GM23338 (cell line): ENCODE measurements around the gene APOBEC3F. TPM values are rescaled to one million over a fixed set of nuclear protein-coding genes. Genes with fewer than 3 reads are reported as not detected.

Experiments used
- ATAC-seq: fragments of 200-7000 bp; cut with Tn5 transposase; 3 replicates; pipeline ENCODE4 v1.9.1; 2020
- DNase-seq: peaks from one replicate; pipeline ENCODE4 v3.0.0-alpha.2; 2015; ENCODE audit warnings: low spot score
- H2AFZ ChIP-seq: fragments of 200-600 bp; sonication (generic); 2 replicates; pipeline ENCODE4 v1.8.0; 2016; ENCODE audit warnings: antibody characterized with exemption, mild to moderate bottlenecking, moderate library complexity
- H3F3A ChIP-seq: fragments of 200-600 bp; sonication (generic); replicated peaks from 2 replicates; pipeline ENCODE4 v1.8.0; 2017; ENCODE audit warnings: antibody characterized with exemption, mixed run types, low read depth
- H3K27ac ChIP-seq: fragments of 200-600 bp; sonication (generic); 2 replicates; pipeline ENCODE4 v1.6.1; 2016; ENCODE audit warnings: low read depth
- H3K27me3 ChIP-seq: fragments of 200-600 bp; sonication (generic); 2 replicates; pipeline ENCODE4 v1.8.0; 2016; ENCODE audit warnings: mild to moderate bottlenecking, mixed run types, moderate library complexity; ENCODE audit not compliant: insufficient read depth
- H3K36me3 ChIP-seq: fragments of 200-600 bp; sonication (generic); 2 replicates; pipeline ENCODE4 v1.8.0; 2016; ENCODE audit warnings: mild to moderate bottlenecking; ENCODE audit not compliant: insufficient read depth
- H3K4me1 ChIP-seq: fragments of 200-600 bp; sonication (generic); 2 replicates; pipeline ENCODE4 v1.8.0; 2016; ENCODE audit warnings: mild to moderate bottlenecking, moderate library complexity; ENCODE audit not compliant: insufficient read depth
- H3K4me2 ChIP-seq: fragments of 200-600 bp; sonication (generic); 2 replicates; pipeline ENCODE4 v1.7.1; 2017; ENCODE audit warnings: mixed run types
- H3K4me3 ChIP-seq: fragments of 200-600 bp; sonication (generic); 2 replicates; pipeline ENCODE4 v1.6.1; 2016; ENCODE audit warnings: mixed run types
- H3K79me2 ChIP-seq: fragments of 200-600 bp; sonication (generic); replicated peaks from 2 replicates; pipeline ENCODE4 v1.8.0; 2017; ENCODE audit warnings: mild to moderate bottlenecking; ENCODE audit not compliant: insufficient read depth
- H3K9me2 ChIP-seq: fragments of 200-600 bp; sonication (generic); 2 replicates; pipeline ENCODE4 v1.8.0; 2017; ENCODE audit not compliant: insufficient read depth
- H4K20me1 ChIP-seq: fragments of 200-600 bp; sonication (generic); replicated peaks from 2 replicates; pipeline ENCODE4 v1.8.0; 2017; ENCODE audit warnings: mild to moderate bottlenecking; ENCODE audit not compliant: insufficient read depth
- H3K27ac Mint-ChIP-seq: 2 replicates; pipeline ENCODE4 v1.8.0; 2020; ENCODE audit warnings: inconsistent platforms, mild to moderate bottlenecking, moderate library complexity, mixed read lengths
- H3K27me3 Mint-ChIP-seq: 3 replicates; pipeline ENCODE4 v1.8.0; 2022; ENCODE audit warnings: low read depth, mild to moderate bottlenecking, moderate library complexity, mixed read lengths, inconsistent platforms; ENCODE audit not compliant: insufficient read depth, poor library complexity
- H3K36me3 Mint-ChIP-seq: 3 replicates; pipeline ENCODE4 v1.8.0; 2021; ENCODE audit warnings: low read depth, mild to moderate bottlenecking, inconsistent platforms, moderate library complexity, mixed read lengths
- H3K4me1 Mint-ChIP-seq: 3 replicates; pipeline ENCODE4 v1.8.0; 2020; ENCODE audit warnings: mild to moderate bottlenecking, inconsistent platforms, mixed read lengths
- H3K4me3 Mint-ChIP-seq: 3 replicates; pipeline ENCODE4 v1.8.0; 2021; ENCODE audit warnings: moderate library complexity, mild to moderate bottlenecking, inconsistent platforms, mixed read lengths
- H3K9me3 Mint-ChIP-seq: 3 replicates; pipeline ENCODE4 v1.8.0; 2020; ENCODE audit warnings: moderate library complexity, mild to moderate bottlenecking, inconsistent platforms, mixed read lengths
- CREB1 ChIP-seq: fragments of 250-450 bp; sonication (Bioruptor Pico); IDR thresholded peaks from 2 replicates; pipeline ENCODE4 v1.5.0; 2020; ENCODE audit warnings: low read depth, mild to moderate bottlenecking, moderate library complexity
- EZH2 ChIP-seq: fragments of 200-600 bp; sonication (generic); IDR thresholded peaks from one replicate; pipeline ENCODE4 v1.8.0; 2017; ENCODE audit warnings: antibody characterized with exemption, mild to moderate bottlenecking, low read depth; ENCODE audit not compliant: unreplicated experiment
- EZH2phosphoT487 ChIP-seq: fragments of 200-600 bp; sonication (generic); IDR thresholded peaks from one replicate; pipeline ENCODE4 v1.8.1; 2018; ENCODE audit warnings: antibody characterized with exemption; ENCODE audit not compliant: unreplicated experiment
- JUNB ChIP-seq: IDR thresholded peaks from one replicate; pipeline ENCODE4 v1.6.1; 2016; ENCODE audit warnings: antibody characterized with exemption; ENCODE audit not compliant: unreplicated experiment
- NANOG ChIP-seq: IDR thresholded peaks from 2 replicates; pipeline ENCODE4 v1.6.1; 2016; ENCODE audit warnings: antibody characterized with exemption, borderline replicate concordance
- POLR2AphosphoS5 ChIP-seq: IDR thresholded peaks from 2 replicates; pipeline ENCODE4 v1.6.1; 2016; ENCODE audit warnings: antibody characterized with exemption, low read depth
- STAT1 ChIP-seq: IDR thresholded peaks from one replicate; pipeline ENCODE4 v1.6.1; 2016; ENCODE audit warnings: antibody characterized with exemption; ENCODE audit not compliant: unreplicated experiment
- ZNF114 ChIP-seq: fragments of 250-450 bp; sonication (Bioruptor Pico); IDR thresholded peaks from 2 replicates; pipeline ENCODE4 v1.5.0; 2020; ENCODE audit warnings: mild to moderate bottlenecking, moderate library complexity
- ZNF331 ChIP-seq: fragments of 250-450 bp; sonication (Bioruptor Pico); IDR thresholded peaks from 2 replicates; pipeline ENCODE4 v1.5.0; 2020; ENCODE audit warnings: low read depth, mild to moderate bottlenecking, moderate library complexity
- polyA plus RNA-seq: library from polyadenylated mRNA; unstranded; fragments of >200 nt; fragmentation: Nextera tagmentation; extraction: Ambion mirVana; gene quantifications from 2 replicates; pipeline ENCODE4 v1.2.1, GENCODE V29; 2016
- total RNA-seq: library from RNA; depleted of rRNA; stranded (reverse); fragments of >200 nt; shearing (Covaris generic); gene quantifications from 2 replicates; pipeline ENCODE4 v1.2.3, GENCODE V29; 2014
- TF ChIP-seq, protein P1 (sequence below): IDR thresholded peaks from one replicate; pipeline ENCODE4 v1.6.1; 2018; ENCODE audit warnings: antibody characterized with exemption; ENCODE audit not compliant: unreplicated experiment
- TF ChIP-seq, protein P2 (sequence below): fragments of 250-450 bp; sonication (Bioruptor Pico); IDR thresholded peaks from 2 replicates; pipeline ENCODE4 v1.5.0; 2020; ENCODE audit warnings: mild to moderate bottlenecking, moderate library complexity
- TF ChIP-seq, protein P3 (sequence below): IDR thresholded peaks from 2 replicates; pipeline ENCODE4 v1.6.1; 2016; ENCODE audit warnings: antibody characterized with exemption
- TF ChIP-seq, protein P4 (sequence below), 2 experiments: fragments of 200-600 bp in 1 of 2; sonication (generic) in 1 of 2; conservative IDR thresholded peaks; 2 replicates each; pipeline versions ENCODE4 v1.5.1 to v1.6.1; 2016 to 2017; ENCODE audit warnings: antibody characterized with exemption in 2 of 2, low read depth in 2 of 2, mild to moderate bottlenecking in 2 of 2, moderate library complexity in 1 of 2

APOBEC3F gene
- total and polyA plus RNA-seq, 2 experiments from 2014 or later = 3.4 TPM

- Histone ChIP-seq H3K79me2 (no peaks in the 10 kb centered on the region), H4K20me1 (no peaks in the 10 kb centered on the region), H3K4me1 (peaks cover 19% of the 10 kb centered on the region), H3K27ac (no peak overlapping the region), H3K4me2 (no peak overlapping the region), H3K27me3 (no peaks in the 10 kb centered on the region), H3F3A (no peaks in the 10 kb centered on the region), H2AFZ (no peak overlapping the region), H3K9me2 (no peaks in the 10 kb centered on the region), H3K4me3 (no peak overlapping the region), H3K36me3 (no peaks in the 10 kb centered on the region; the same call in 1 of the 2 replicates)
- Mint-ChIP-seq H3K36me3 (peaks cover 20% of the 10 kb centered on the region), H3K4me1 (peaks cover 57% of the 10 kb centered on the region), H3K27ac (no peak overlapping the region), H3K9me3 (no peaks in the 10 kb centered on the region; the same call in 2 of the 3 replicates), H3K27me3 (peaks cover 16% of the 10 kb centered on the region), H3K4me3 (no peak overlapping the region)
- ATAC-seq (no peak), DNase-seq (no peak)
- TF ChIP-seq CREB1 = no peak
- TF ChIP-seq EZH2 = no peak
- TF ChIP-seq, protein P1, sequence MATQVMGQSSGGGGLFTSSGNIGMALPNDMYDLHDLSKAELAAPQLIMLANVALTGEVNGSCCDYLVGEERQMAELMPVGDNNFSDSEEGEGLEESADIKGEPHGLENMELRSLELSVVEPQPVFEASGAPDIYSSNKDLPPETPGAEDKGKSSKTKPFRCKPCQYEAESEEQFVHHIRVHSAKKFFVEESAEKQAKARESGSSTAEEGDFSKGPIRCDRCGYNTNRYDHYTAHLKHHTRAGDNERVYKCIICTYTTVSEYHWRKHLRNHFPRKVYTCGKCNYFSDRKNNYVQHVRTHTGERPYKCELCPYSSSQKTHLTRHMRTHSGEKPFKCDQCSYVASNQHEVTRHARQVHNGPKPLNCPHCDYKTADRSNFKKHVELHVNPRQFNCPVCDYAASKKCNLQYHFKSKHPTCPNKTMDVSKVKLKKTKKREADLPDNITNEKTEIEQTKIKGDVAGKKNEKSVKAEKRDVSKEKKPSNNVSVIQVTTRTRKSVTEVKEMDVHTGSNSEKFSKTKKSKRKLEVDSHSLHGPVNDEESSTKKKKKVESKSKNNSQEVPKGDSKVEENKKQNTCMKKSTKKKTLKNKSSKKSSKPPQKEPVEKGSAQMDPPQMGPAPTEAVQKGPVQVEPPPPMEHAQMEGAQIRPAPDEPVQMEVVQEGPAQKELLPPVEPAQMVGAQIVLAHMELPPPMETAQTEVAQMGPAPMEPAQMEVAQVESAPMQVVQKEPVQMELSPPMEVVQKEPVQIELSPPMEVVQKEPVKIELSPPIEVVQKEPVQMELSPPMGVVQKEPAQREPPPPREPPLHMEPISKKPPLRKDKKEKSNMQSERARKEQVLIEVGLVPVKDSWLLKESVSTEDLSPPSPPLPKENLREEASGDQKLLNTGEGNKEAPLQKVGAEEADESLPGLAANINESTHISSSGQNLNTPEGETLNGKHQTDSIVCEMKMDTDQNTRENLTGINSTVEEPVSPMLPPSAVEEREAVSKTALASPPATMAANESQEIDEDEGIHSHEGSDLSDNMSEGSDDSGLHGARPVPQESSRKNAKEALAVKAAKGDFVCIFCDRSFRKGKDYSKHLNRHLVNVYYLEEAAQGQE = no peak
- TF ChIP-seq, protein P2, sequence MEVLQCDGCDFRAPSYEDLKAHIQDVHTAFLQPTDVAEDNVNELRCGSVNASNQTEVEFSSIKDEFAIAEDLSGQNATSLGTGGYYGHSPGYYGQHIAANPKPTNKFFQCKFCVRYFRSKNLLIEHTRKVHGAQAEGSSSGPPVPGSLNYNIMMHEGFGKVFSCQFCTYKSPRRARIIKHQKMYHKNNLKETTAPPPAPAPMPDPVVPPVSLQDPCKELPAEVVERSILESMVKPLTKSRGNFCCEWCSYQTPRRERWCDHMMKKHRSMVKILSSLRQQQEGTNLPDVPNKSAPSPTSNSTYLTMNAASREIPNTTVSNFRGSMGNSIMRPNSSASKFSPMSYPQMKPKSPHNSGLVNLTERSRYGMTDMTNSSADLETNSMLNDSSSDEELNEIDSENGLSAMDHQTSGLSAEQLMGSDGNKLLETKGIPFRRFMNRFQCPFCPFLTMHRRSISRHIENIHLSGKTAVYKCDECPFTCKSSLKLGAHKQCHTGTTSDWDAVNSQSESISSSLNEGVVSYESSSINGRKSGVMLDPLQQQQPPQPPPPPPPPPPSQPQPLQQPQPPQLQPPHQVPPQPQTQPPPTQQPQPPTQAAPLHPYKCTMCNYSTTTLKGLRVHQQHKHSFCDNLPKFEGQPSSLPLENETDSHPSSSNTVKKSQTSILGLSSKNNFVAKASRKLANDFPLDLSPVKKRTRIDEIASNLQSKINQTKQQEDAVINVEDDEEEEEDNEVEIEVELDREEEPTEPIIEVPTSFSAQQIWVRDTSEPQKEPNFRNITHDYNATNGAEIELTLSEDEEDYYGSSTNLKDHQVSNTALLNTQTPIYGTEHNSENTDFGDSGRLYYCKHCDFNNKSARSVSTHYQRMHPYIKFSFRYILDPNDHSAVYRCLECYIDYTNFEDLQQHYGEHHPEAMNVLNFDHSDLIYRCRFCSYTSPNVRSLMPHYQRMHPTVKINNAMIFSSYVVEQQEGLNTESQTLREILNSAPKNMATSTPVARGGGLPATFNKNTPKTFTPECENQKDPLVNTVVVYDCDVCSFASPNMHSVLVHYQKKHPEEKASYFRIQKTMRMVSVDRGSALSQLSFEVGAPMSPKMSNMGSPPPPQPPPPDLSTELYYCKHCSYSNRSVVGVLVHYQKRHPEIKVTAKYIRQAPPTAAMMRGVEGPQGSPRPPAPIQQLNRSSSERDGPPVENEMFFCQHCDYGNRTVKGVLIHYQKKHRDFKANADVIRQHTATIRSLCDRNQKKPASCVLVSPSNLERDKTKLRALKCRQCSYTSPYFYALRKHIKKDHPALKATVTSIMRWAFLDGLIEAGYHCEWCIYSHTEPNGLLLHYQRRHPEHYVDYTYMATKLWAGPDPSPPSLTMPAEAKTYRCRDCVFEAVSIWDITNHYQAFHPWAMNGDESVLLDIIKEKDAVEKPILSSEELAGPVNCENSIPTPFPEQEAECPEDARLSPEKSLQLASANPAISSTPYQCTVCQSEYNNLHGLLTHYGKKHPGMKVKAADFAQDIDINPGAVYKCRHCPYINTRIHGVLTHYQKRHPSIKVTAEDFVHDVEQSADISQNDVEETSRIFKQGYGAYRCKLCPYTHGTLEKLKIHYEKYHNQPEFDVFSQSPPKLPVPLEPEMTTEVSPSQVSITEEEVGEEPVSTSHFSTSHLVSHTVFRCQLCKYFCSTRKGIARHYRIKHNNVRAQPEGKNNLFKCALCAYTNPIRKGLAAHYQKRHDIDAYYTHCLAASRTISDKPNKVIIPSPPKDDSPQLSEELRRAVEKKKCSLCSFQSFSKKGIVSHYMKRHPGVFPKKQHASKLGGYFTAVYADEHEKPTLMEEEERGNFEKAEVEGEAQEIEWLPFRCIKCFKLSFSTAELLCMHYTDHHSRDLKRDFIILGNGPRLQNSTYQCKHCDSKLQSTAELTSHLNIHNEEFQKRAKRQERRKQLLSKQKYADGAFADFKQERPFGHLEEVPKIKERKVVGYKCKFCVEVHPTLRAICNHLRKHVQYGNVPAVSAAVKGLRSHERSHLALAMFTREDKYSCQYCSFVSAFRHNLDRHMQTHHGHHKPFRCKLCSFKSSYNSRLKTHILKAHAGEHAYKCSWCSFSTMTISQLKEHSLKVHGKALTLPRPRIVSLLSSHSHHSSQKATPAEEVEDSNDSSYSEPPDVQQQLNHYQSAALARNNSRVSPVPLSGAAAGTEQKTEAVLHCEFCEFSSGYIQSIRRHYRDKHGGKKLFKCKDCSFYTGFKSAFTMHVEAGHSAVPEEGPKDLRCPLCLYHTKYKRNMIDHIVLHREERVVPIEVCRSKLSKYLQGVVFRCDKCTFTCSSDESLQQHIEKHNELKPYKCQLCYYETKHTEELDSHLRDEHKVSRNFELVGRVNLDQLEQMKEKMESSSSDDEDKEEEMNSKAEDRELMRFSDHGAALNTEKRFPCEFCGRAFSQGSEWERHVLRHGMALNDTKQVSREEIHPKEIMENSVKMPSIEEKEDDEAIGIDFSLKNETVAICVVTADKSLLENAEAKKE = no peak
- no peak for TF ChIP-seq ZNF331 (CRISPR knock-in tag)
- TF ChIP-seq EZH2phosphoT487 = no peak
- TF ChIP-seq ZNF114 = no peak
- TF ChIP-seq STAT1 = no peak
- TF ChIP-seq POLR2AphosphoS5 = no peak
- TF ChIP-seq, protein P3, sequence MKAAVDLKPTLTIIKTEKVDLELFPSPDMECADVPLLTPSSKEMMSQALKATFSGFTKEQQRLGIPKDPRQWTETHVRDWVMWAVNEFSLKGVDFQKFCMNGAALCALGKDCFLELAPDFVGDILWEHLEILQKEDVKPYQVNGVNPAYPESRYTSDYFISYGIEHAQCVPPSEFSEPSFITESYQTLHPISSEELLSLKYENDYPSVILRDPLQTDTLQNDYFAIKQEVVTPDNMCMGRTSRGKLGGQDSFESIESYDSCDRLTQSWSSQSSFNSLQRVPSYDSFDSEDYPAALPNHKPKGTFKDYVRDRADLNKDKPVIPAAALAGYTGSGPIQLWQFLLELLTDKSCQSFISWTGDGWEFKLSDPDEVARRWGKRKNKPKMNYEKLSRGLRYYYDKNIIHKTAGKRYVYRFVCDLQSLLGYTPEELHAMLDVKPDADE = no peak
- TF ChIP-seq, protein P4, sequence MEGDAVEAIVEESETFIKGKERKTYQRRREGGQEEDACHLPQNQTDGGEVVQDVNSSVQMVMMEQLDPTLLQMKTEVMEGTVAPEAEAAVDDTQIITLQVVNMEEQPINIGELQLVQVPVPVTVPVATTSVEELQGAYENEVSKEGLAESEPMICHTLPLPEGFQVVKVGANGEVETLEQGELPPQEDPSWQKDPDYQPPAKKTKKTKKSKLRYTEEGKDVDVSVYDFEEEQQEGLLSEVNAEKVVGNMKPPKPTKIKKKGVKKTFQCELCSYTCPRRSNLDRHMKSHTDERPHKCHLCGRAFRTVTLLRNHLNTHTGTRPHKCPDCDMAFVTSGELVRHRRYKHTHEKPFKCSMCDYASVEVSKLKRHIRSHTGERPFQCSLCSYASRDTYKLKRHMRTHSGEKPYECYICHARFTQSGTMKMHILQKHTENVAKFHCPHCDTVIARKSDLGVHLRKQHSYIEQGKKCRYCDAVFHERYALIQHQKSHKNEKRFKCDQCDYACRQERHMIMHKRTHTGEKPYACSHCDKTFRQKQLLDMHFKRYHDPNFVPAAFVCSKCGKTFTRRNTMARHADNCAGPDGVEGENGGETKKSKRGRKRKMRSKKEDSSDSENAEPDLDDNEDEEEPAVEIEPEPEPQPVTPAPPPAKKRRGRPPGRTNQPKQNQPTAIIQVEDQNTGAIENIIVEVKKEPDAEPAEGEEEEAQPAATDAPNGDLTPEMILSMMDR (conservative IDR thresholded peaks at IDR 0.05; ENCODE audit: low read depth in 2 of 2) = no peak
- TF ChIP-seq NANOG = no peak
- no peak for TF ChIP-seq JUNB
Measured at GRCh38 chr22:39027717-39028116, 12.9 kb upstream of the APOBEC3F start.
